ENCODE results near the gene IQGAP3. TPM values are rescaled to one million over a fixed set of nuclear protein-coding genes. Genes with fewer than 3 reads are reported as not detected.
A peak's percentile ranks its signal among the peaks of the same experiment; 100 is the strongest.

IQGAP3 gene
- total RNA-seq, 1 experiment from 2014 or later = 48.3 TPM

DNA sequence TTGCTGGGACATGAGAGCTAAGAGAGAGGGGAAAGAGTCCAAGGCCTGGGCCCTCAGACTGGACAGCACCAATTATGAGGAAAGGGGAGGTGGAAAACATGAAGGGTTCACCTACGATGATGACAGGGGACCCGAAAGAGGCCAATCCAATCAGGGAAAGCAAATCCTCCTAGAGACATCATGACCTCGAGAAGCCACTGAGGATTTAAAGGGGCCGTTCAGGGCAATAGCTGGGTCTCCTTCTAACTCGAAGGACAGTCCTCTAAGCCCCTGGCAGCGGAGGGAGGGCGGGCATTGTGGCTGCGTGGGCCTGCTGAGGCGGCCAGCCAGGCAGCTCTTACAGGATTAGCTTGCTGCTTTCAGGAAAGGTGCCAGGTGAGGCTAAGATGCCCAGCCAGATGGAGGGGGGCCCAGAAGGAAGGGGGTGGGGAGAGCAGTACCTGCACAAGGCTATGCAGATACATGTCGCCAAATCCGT is 79.2 kb downstream of the IQGAP3 start:
- POLR2A ChIA-PET = no interaction called here
- Mint-ChIP-seq H3K4me3 (ENCODE audit: unreplicated experiment) (no peak overlapping the region), H3K36me3 (ENCODE audit: insufficient read depth, unreplicated experiment) (peaks cover 36% of the 10 kb centered on the region), H3K27ac (ENCODE audit: low read depth, unreplicated experiment) (peak overlapping the region; percentile 56), H3K9me3 (ENCODE audit: unreplicated experiment) (no peaks in the 10 kb centered on the region), H3K4me1 (ENCODE audit: insufficient read depth, unreplicated experiment) (peaks cover 91% of the 10 kb centered on the region), H3K27me3 (ENCODE audit: insufficient read depth, unreplicated experiment) (no peaks in the 10 kb centered on the region)
- intact Hi-C loops (cut with micrococcal nuclease) = no loop called here
- TF ChIP-seq, protein P1, sequence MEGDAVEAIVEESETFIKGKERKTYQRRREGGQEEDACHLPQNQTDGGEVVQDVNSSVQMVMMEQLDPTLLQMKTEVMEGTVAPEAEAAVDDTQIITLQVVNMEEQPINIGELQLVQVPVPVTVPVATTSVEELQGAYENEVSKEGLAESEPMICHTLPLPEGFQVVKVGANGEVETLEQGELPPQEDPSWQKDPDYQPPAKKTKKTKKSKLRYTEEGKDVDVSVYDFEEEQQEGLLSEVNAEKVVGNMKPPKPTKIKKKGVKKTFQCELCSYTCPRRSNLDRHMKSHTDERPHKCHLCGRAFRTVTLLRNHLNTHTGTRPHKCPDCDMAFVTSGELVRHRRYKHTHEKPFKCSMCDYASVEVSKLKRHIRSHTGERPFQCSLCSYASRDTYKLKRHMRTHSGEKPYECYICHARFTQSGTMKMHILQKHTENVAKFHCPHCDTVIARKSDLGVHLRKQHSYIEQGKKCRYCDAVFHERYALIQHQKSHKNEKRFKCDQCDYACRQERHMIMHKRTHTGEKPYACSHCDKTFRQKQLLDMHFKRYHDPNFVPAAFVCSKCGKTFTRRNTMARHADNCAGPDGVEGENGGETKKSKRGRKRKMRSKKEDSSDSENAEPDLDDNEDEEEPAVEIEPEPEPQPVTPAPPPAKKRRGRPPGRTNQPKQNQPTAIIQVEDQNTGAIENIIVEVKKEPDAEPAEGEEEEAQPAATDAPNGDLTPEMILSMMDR (IDR thresholded peaks at IDR 0.05; ENCODE audit: unreplicated experiment) = no peak
- no TSS peak for BruUV-seq (replicated peaks)
- DNase-seq (ENCODE audit: unreplicated experiment) = no peak
- CTCF ChIA-PET = interaction anchor here (0.7 to 1.5 kb wide), 5 partner anchors 107 to 655 kb away, joined by 3 to 5 read pairs (median 3); no protein-coding TSS in a partner anchor

GRCh38 chr1:156492591-156493080 is 79.7 kb downstream of the IQGAP3 start:
- H3K4me3 Mint-ChIP-seq (ENCODE audit: unreplicated experiment) = no peak overlapping the region
- TF ChIP-seq, protein P1 (IDR thresholded peaks at IDR 0.05; ENCODE audit: unreplicated experiment) = no peak
- POLR2A ChIA-PET = interaction anchor here (0.8 to 4.7 kb wide), 4 partner anchors 8 to 20 kb away, joined by 3 to 45 read pairs (median 4); partner anchors contain the start of gene MEF2D

GRCh38 chr1:156492013-156492590 is 80.3 kb downstream of the IQGAP3 start:
- TF ChIP-seq, protein P1 (IDR thresholded peaks at IDR 0.05; ENCODE audit: unreplicated experiment) = no peak
- no peak for DNase-seq (ENCODE audit: unreplicated experiment)
- peak overlapping the region; percentile 56 for H3K27ac Mint-ChIP-seq (ENCODE audit: low read depth, unreplicated experiment)
- BruUV-seq (replicated peaks) = no TSS peak
- POLR2A ChIA-PET = interaction anchor here (0.8 to 4.7 kb wide), 4 partner anchors 9 to 20 kb away, joined by 3 to 45 read pairs (median 4); partner anchors contain the start of gene MEF2D
- peaks cover 90% of the 10 kb centered on the region for H3K4me1 Mint-ChIP-seq (ENCODE audit: insufficient read depth, unreplicated experiment)
- CTCF ChIA-PET = interaction anchor here (0.6 to 1.9 kb wide), 11 partner anchors 8 to 186 kb away, joined by 3 to 10 read pairs (median 4); partner anchors contain the start of gene MEF2D
- no peaks in the 10 kb centered on the region for H3K9me3 Mint-ChIP-seq (ENCODE audit: unreplicated experiment)
- H3K4me3 Mint-ChIP-seq (ENCODE audit: unreplicated experiment) = no peak overlapping the region
- intact Hi-C loops (cut with micrococcal nuclease) = no loop called here
- H3K36me3 Mint-ChIP-seq (ENCODE audit: insufficient read depth, unreplicated experiment) = peaks cover 33% of the 10 kb centered on the region
- H3K27me3 Mint-ChIP-seq (ENCODE audit: insufficient read depth, unreplicated experiment) = no peaks in the 10 kb centered on the region

More at GRCh38 chr1:156492591-156493080, 79.7 kb downstream of the IQGAP3 start:
- intact Hi-C loops (cut with micrococcal nuclease) = no loop called here
- CTCF ChIA-PET = interaction anchor here (0.7 to 1.5 kb wide), 4 partner anchors 107 to 508 kb away, joined by 3 to 5 read pairs (median 3); no protein-coding TSS in a partner anchor
- H3K36me3 Mint-ChIP-seq (ENCODE audit: insufficient read depth, unreplicated experiment) = peaks cover 36% of the 10 kb centered on the region
- peak overlapping the region; percentile 56 for H3K27ac Mint-ChIP-seq (ENCODE audit: low read depth, unreplicated experiment)
- H3K27me3 Mint-ChIP-seq (ENCODE audit: insufficient read depth, unreplicated experiment) = no peaks in the 10 kb centered on the region
- H3K9me3 Mint-ChIP-seq (ENCODE audit: unreplicated experiment) = no peaks in the 10 kb centered on the region
- no TSS peak for BruUV-seq (replicated peaks)
- DNase-seq (ENCODE audit: unreplicated experiment) = no peak
- peaks cover 91% of the 10 kb centered on the region for H3K4me1 Mint-ChIP-seq (ENCODE audit: insufficient read depth, unreplicated experiment)

GRCh38 chr1:156491151-156491949 is 81.0 kb downstream of the IQGAP3 start:
- intact Hi-C loops (cut with micrococcal nuclease) = no loop called here
- Mint-ChIP-seq H3K36me3 (ENCODE audit: insufficient read depth, unreplicated experiment) (peaks cover 27% of the 10 kb centered on the region), H3K27me3 (ENCODE audit: insufficient read depth, unreplicated experiment) (no peaks in the 10 kb centered on the region), H3K4me3 (ENCODE audit: unreplicated experiment) (peak overlapping the region; percentile 34), H3K27ac (ENCODE audit: low read depth, unreplicated experiment) (peak overlapping the region; percentile 74), H3K4me1 (ENCODE audit: insufficient read depth, unreplicated experiment) (peaks cover 88% of the 10 kb centered on the region), H3K9me3 (ENCODE audit: unreplicated experiment) (peaks cover 4% of the 10 kb centered on the region)
- DNase-seq (ENCODE audit: unreplicated experiment) = no peak
- no TSS peak for BruUV-seq (replicated peaks)
- TF ChIP-seq, protein P1 (IDR thresholded peaks at IDR 0.05; ENCODE audit: unreplicated experiment) = no peak
- ChIA-PET CTCF (interaction anchor here (0.6 to 1.9 kb wide), 14 partner anchors 9 to 187 kb away, joined by 3 to 10 read pairs (median 3); partner anchors contain the start of gene MEF2D), POLR2A (interaction anchor here (1.1 to 4.7 kb wide), 3 partner anchors 9 to 34 kb away, joined by 3 to 45 read pairs (median 5); partner anchors contain the start of gene MEF2D)

Data from MCF 10A (cell line).